ENCODE results near the gene AVPI1. TPM values are rescaled to one million over a fixed set of nuclear protein-coding genes. Genes with fewer than 3 reads are reported as not detected.

AVPI1 gene
- total RNA-seq, 4 donors from 2014 or later, result 113 to 253 (median 170) TPM

DNA sequence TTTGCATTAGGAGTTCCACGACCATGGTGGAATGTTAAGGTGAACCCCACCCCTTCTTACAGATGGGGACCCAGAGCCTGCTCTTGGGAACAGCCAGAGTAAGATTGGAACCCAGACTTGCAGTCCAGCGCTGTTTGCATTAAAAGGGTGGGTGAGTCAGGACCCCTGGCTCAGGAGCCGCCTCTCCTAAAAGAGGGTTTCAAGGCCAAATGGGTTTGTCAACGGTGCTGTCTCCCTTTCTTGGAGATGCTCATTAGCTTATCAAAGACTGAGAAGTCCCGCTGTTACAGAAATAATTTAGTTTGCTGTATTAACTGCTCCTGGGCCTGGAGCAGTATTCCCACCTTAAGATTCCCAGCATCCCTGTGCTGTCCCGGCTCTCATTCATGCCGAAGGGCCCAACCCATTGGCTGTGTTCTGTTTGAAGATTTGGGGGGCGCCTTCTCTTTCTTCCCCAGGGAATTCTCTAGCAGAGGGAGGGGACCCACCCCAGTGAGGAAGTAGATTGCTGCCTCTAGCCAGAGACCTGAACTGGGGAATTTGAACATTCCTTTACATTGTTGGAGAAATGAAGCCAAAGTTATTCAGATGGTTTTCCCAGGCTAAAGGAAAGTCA is 28.3 kb upstream of the AVPI1 start:
- Histone ChIP-seq H3K4me1 (peaks cover 6 to 75% (median 50%) of the 10 kb centered on the region in 4 donors), H3K36me3 (peaks cover 0 to 17% (median 0%) of the 10 kb centered on the region in 3 donors), H3K4me3 (peak overlapping the region; percentile 41 to 82 (median 68)), H3K9me3 (no peaks in the 10 kb centered on the region), H3K27ac (peak overlapping the region; percentile 90 to 99 (median 96)), H3K27me3 (no peaks in the 10 kb centered on the region)
- DNase-seq (ENCODE audit: low spot score in 2 of 2), result no peak
- TF ChIP-seq, protein P1, sequence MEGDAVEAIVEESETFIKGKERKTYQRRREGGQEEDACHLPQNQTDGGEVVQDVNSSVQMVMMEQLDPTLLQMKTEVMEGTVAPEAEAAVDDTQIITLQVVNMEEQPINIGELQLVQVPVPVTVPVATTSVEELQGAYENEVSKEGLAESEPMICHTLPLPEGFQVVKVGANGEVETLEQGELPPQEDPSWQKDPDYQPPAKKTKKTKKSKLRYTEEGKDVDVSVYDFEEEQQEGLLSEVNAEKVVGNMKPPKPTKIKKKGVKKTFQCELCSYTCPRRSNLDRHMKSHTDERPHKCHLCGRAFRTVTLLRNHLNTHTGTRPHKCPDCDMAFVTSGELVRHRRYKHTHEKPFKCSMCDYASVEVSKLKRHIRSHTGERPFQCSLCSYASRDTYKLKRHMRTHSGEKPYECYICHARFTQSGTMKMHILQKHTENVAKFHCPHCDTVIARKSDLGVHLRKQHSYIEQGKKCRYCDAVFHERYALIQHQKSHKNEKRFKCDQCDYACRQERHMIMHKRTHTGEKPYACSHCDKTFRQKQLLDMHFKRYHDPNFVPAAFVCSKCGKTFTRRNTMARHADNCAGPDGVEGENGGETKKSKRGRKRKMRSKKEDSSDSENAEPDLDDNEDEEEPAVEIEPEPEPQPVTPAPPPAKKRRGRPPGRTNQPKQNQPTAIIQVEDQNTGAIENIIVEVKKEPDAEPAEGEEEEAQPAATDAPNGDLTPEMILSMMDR (IDR thresholded peaks at IDR 0.05), result no peak
- no peak for TF ChIP-seq EP300 (IDR thresholded peaks at IDR 0.05)
- no peak for TF ChIP-seq POLR2A (IDR thresholded peaks at IDR 0.05)
- WGBS, 2 donors, result 16 to 24% methylated on average over 8 of the region's 8 CpGs

DNA sequence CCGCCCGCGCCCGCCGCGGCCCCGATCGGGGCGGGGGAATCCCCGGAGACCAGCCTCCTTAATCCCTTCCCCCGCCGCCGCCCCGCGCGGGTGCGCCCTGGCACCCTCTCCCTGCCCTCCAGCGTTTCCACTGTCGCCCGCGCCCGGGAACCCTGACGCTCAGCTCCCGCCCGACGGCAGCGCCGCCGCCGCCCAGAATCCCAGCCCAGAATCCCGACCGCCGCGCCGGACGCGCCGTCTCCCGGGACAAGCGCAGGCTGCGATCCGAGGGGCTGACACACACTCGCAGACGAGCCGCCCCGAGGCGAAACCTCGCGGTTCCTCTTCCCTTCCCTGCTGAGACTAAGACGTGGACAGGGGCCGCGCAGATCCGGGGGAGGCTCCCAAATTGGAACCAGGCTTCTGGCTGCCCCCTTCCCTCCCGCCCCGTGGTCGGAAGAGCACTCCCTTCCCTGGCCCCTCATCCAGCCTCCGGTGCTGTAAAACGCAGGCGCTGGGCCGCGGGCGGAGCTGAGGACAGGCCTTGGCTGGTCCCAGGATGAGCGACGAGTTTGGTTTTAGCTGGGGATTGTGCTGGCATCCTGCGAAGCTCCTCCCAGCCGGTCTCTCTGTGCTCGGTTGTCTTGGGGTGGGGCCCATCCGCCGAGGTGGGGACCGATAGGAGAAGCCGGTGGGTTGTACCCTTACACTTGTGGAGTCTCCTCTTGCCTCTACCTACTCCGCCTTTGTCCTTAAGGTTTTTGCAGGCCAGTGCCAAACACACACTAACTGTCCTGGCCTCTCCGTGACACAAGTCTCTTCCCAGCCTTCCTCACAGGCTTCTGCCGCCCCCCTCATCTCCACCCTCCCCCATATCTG is 27.6 kb upstream of the AVPI1 start:
- peaks cover 3 to 75% (median 48%) of the 10 kb centered on the region in 4 donors for H3K4me1 ChIP-seq
- no peaks in the 10 kb centered on the region for H3K9me3 ChIP-seq
- peak; percentile 66 to 70 for DNase-seq (ENCODE audit: low spot score in 2 of 2)
- TF ChIP-seq, protein P1 (IDR thresholded peaks at IDR 0.05), result no peak
- TF ChIP-seq POLR2A (IDR thresholded peaks at IDR 0.05) (peak; percentile 23 to 63), EP300 (IDR thresholded peaks at IDR 0.05) (peak in 1 of 2 donors; percentile 75)
- H3K27me3 ChIP-seq, result no peaks in the 10 kb centered on the region
- 1% methylated on average over 28 to 40 of the region's 74 CpGs for WGBS, 2 donors
- H3K4me3 ChIP-seq, result peak overlapping the region; percentile 41 to 82 (median 68)
- H3K36me3 ChIP-seq, result peaks cover 0 to 17% (median 0%) of the 10 kb centered on the region in 3 donors
- H3K27ac ChIP-seq, result peak overlapping the region; percentile 90 to 99 (median 96)

DNA sequence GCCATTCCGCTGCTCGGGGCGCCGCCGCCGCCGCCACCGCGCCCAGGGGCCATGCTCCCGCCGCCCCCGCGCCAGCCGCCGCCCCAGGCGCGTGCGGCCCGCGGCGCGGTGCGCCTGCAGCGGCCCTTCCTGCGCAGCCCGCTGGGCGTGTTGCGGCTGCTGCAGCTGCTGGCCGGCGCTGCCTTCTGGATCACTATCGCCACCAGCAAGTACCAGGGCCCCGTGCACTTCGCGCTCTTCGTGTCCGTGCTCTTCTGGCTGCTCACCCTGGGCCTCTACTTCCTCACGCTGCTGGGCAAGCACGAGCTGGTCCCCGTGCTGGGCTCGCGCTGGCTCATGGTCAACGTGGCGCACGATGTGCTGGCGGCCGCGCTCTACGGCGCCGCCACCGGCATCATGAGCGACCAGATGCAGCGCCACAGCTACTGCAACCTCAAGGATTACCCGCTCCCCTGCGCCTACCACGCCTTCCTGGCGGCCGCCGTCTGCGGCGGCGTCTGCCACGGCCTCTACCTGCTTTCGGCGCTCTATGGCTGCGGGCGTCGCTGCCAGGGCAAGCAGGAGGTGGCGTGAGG is 26.9 kb upstream of the AVPI1 start:
- peaks cover 0 to 75% (median 43%) of the 10 kb centered on the region in 4 donors for H3K4me1 ChIP-seq
- no peak for TF ChIP-seq POLR2A (IDR thresholded peaks at IDR 0.05)
- TF ChIP-seq EP300 (IDR thresholded peaks at IDR 0.05), result peak in 1 of 2 donors; percentile 73
- TF ChIP-seq, protein P1 (IDR thresholded peaks at IDR 0.05), result peak in 4 of 5 experiments; percentile 6 to 43 (median 15)
- no peaks in the 10 kb centered on the region for H3K27me3 ChIP-seq
- DNase-seq (ENCODE audit: low spot score in 2 of 2), result peak in 1 of 2 donors; percentile 56
- H3K4me3 ChIP-seq, result peak overlapping the region; percentile 41 to 82 (median 68)
- no peaks in the 10 kb centered on the region for H3K9me3 ChIP-seq
- H3K27ac ChIP-seq, result peak overlapping the region; percentile 90 to 99 (median 96)
- H3K36me3 ChIP-seq, result peaks cover 0 to 17% (median 0%) of the 10 kb centered on the region in 3 donors
- 0 to 2% methylated on average over 9 to 46 of the region's 69 CpGs for WGBS, 2 donors

DNA sequence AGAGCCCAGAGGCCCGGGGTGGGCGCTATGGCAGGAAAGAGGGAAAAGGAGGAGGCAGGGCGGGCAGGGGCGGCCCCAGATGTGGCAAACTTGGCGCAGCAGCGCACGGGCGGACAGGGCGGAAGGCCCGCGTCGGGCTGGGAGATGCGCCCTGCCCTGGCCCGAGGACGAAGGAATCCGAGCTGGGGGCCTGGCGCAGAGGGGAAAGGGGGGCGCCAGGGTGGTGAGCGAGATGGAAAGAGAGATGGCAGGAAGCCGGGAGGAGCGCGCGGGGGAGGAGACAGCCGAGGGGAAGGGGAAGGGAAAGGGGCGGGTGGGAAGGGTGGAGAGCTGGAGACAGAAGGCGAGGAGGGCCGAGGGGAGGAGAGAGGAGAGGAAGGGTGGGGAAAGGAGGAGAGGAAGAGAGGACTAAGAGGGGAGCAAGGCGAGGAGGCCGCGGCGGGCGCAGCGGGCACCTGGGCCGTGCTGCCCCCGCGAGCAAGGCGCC is 26.3 kb upstream of the AVPI1 start, which contains the start of gene MARVELD1:
Gene MARVELD1, plus strand, starts transcription at position 392 of the 487 bp plus-strand sequence. CDS start 147 bp downstream, outside the sequence.
- H3K27me3 ChIP-seq, result no peaks in the 10 kb centered on the region
- H3K4me3 ChIP-seq, result peak within 1 kb of the TSS; percentile 41 to 82 (median 68)
- peaks cover 0 to 17% (median 0%) of the 10 kb centered on the region in 3 donors for H3K36me3 ChIP-seq
- WGBS, 2 donors, result 1 to 5% methylated on average over 36 to 37 of the region's 37 CpGs
- no peaks in the 10 kb centered on the region for H3K9me3 ChIP-seq
- H3K27ac ChIP-seq, result peak within 1 kb of the TSS; percentile 90 to 99 (median 96)
- TF ChIP-seq, protein P1 (IDR thresholded peaks at IDR 0.05), result no peak
- TF ChIP-seq POLR2A (IDR thresholded peaks at IDR 0.05), result peak; percentile 4 to 53
- TF ChIP-seq EP300 (IDR thresholded peaks at IDR 0.05), result peak in 1 of 2 donors; percentile 60
- peaks cover 0 to 70% (median 38%) of the 10 kb centered on the region in 4 donors for H3K4me1 ChIP-seq
- peak; percentile 69 to 76 for DNase-seq (ENCODE audit: low spot score in 2 of 2)

Measured in tibial nerve (tissue), 4 donors.